Ascending aorta (tissue), 2 donors: Measurements from ENCODE around the gene ACTR1A. TPM values are rescaled to one million over a fixed set of nuclear protein-coding genes. Genes with fewer than 3 reads are reported as not detected.

Source experiments
- DNase-seq, 2 donors: peaks; one replicate each; pipeline ENCODE4 v3.0.0-alpha.2; 2019; ENCODE audit warnings: low spot score in 2 of 2
- H3K27ac ChIP-seq, 2 donors: fragments of 200-600 bp; sonication (generic); one replicate each; pipeline ENCODE4 v1.5.1; 2016 to 2017; ENCODE audit warnings: mild to moderate bottlenecking in 1 of 2
- H3K27me3 ChIP-seq: fragments of 200-600 bp; sonication (generic); one replicate; pipeline ENCODE4 v1.5.1; 2017
- H3K36me3 ChIP-seq, 2 donors: fragments of 200-600 bp; sonication (generic); one replicate each; pipeline ENCODE4 v1.5.1; 2016
- H3K4me1 ChIP-seq, 2 donors: fragments of 200-600 bp; sonication (generic); one replicate each; pipeline ENCODE4 v1.5.1; 2016 to 2017; ENCODE audit warnings: mild to moderate bottlenecking in 1 of 2
- H3K4me3 ChIP-seq, 2 donors: fragments of 200-600 bp; sonication (generic); one replicate each; pipeline ENCODE4 v1.5.1; 2016 to 2017; ENCODE audit warnings: mild to moderate bottlenecking in 1 of 2
- H3K9me3 ChIP-seq, 2 donors: fragments of 200-600 bp; sonication (generic); one replicate each; pipeline ENCODE4 v1.5.1; 2016
- CTCF ChIP-seq, 3 experiments: fragments of 200-600 bp in 2 of 3; fragments of 450-650 bp in 1 of 3; sonication (generic) in 2 of 3; IDR thresholded peaks; one replicate each; pipeline ENCODE4 v1.5.1; 2016 to 2019; ENCODE audit warnings: antibody characterized with exemption in 3 of 3, mild to moderate bottlenecking in 1 of 3, moderate library complexity in 1 of 3
- intact Hi-C: fragments of 100-400 bp; cut with DNase I; formaldehyde crosslinking; loops from one replicate; pipeline ENCODE4 v1.15.1; 2023
- total RNA-seq: library from RNA; depleted of rRNA; stranded (reverse); fragments of >200 nt; gene quantifications from one replicate; pipeline ENCODE4 v1.1.0, GENCODE V29; 2016

ACTR1A gene
- total RNA-seq, 1 donor from 2014 or later: 200 TPM

GRCh38 chr10:102468683-102469082 is 33.8 kb downstream of the ACTR1A start:
- Histone ChIP-seq H3K4me3 (no peak overlapping the region), H3K9me3 (no peaks in the 10 kb centered on the region), H3K36me3 (peaks cover 3 to 4% of the 10 kb centered on the region in 2 donors), H3K27me3 (no peaks in the 10 kb centered on the region), H3K4me1 (no peaks in the 10 kb centered on the region), H3K27ac (no peak overlapping the region)
- DNase-seq: no peak
- TF ChIP-seq CTCF (IDR thresholded peaks at IDR 0.05): no peak
- intact Hi-C loops: no loop called here

- Histone ChIP-seq H3K4me3 (no peak overlapping the region), H3K27ac (no peak overlapping the region), H3K27me3 (no peaks in the 10 kb centered on the region), H3K4me1 (no peaks in the 10 kb centered on the region), H3K9me3 (no peaks in the 10 kb centered on the region), H3K36me3 (peaks cover 3 to 4% of the 10 kb centered on the region in 2 donors)
- no peak for TF ChIP-seq CTCF (IDR thresholded peaks at IDR 0.05)
- DNase-seq: no peak
- intact Hi-C loops: no loop called here
Measured at GRCh38 chr10:102467971-102468438, 34.5 kb downstream of the ACTR1A start.

- no peaks in the 10 kb centered on the region for H3K27me3 ChIP-seq
- DNase-seq: no peak
- peaks cover under 1 to 3% of the 10 kb centered on the region in 2 donors for H3K36me3 ChIP-seq
- TF ChIP-seq CTCF (IDR thresholded peaks at IDR 0.05): no peak
- H3K9me3 ChIP-seq: no peaks in the 10 kb centered on the region
- H3K4me3 ChIP-seq: no peak overlapping the region
- H3K27ac ChIP-seq: no peak overlapping the region
- intact Hi-C loops: no loop called here
- no peaks in the 10 kb centered on the region for H3K4me1 ChIP-seq
Measured at GRCh38 chr10:102467318-102467717, 35.2 kb downstream of the ACTR1A start.

- Histone ChIP-seq H3K27ac (no peak overlapping the region), H3K4me1 (peaks cover 0 to 7% of the 10 kb centered on the region in 2 donors), H3K9me3 (no peaks in the 10 kb centered on the region), H3K27me3 (no peaks in the 10 kb centered on the region), H3K4me3 (no peak overlapping the region), H3K36me3 (no peaks in the 10 kb centered on the region)
- no peak for TF ChIP-seq CTCF (IDR thresholded peaks at IDR 0.05)
- intact Hi-C loops: no loop called here
- DNase-seq: no peak
Measured at GRCh38 chr10:102465466-102465865, 37.0 kb downstream of the ACTR1A start.

DNA sequence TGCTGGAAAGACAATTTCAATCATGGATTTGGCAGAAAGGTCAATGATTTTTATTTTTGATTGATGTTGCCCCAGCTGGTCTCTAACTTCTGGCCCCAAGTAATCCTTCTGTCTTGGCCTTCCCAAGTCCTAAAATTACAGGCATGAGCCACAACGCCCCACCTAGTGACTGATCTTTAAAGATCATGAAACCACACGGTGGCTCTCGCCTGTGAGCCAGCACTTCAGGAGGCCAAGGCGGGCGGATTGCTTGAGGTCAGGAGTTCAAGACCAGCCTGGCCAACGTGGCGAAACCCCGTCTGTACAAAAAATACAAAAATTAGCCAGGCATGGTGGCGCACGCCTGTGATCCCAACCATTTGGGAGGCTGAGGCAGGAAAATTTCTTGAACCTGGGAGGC is 38.5 kb downstream of the ACTR1A start:
- no peaks in the 10 kb centered on the region for H3K36me3 ChIP-seq
- no peaks in the 10 kb centered on the region for H3K27me3 ChIP-seq
- intact Hi-C loops: no loop called here
- H3K4me1 ChIP-seq: peaks cover 0 to 7% of the 10 kb centered on the region in 2 donors
- H3K9me3 ChIP-seq: no peaks in the 10 kb centered on the region
- DNase-seq: no peak
- no peak overlapping the region for H3K4me3 ChIP-seq
- no peak for TF ChIP-seq CTCF (IDR thresholded peaks at IDR 0.05)
- H3K27ac ChIP-seq: no peak overlapping the region

- TF ChIP-seq CTCF (IDR thresholded peaks at IDR 0.05): no peak
- H3K4me3 ChIP-seq: no peak overlapping the region
Measured at GRCh38 chr10:102462512-102463054, 39.9 kb downstream of the ACTR1A start.

More at GRCh38 chr10:102462512-102463054, 39.9 kb downstream of the ACTR1A start:
- intact Hi-C loops: no loop called here
- H3K27ac ChIP-seq: no peak overlapping the region
- peaks cover 0 to 7% of the 10 kb centered on the region in 2 donors for H3K4me1 ChIP-seq
- H3K36me3 ChIP-seq: no peaks in the 10 kb centered on the region
- no peaks in the 10 kb centered on the region for H3K27me3 ChIP-seq
- no peaks in the 10 kb centered on the region for H3K9me3 ChIP-seq
- DNase-seq: no peak
